H9 (cell line): ENCODE results near the gene RALGPS2. TPM values are rescaled to one million over a fixed set of nuclear protein-coding genes. Genes with fewer than 3 reads are reported as not detected.

Source experiments
- DNase-seq: peaks from one replicate; pipeline ENCODE4 v3.0.0-alpha.2; 2017
- H2AFZ ChIP-seq: one replicate; pipeline ENCODE4 v1.6.1; 2013; ENCODE audit warnings: mild to moderate bottlenecking, low read length, control low read depth, moderate library complexity
- H2AK5ac ChIP-seq: 2 replicates; pipeline ENCODE4 v1.6.1; 2013; ENCODE audit warnings: low read length, control low read depth, mixed read lengths; ENCODE audit not compliant: insufficient read length
- H2BK120ac ChIP-seq: one replicate; pipeline ENCODE4 v1.6.1; 2013; ENCODE audit warnings: low read depth, mild to moderate bottlenecking, low read length, control low read depth, inconsistent platforms; ENCODE audit not compliant: poor library complexity, severe bottlenecking
- H2BK12ac ChIP-seq: 2 replicates; pipeline ENCODE4 v1.6.1; 2013; ENCODE audit warnings: low read length, control low read depth, mixed read lengths, low read depth; ENCODE audit not compliant: insufficient read length
- H2BK15ac ChIP-seq: 2 replicates; pipeline ENCODE4 v1.6.1; 2013; ENCODE audit warnings: low read depth, low read length, control low read depth
- H2BK20ac ChIP-seq: one replicate; pipeline ENCODE4 v1.6.1; 2013; ENCODE audit warnings: low read depth, mild to moderate bottlenecking, low read length, control low read depth, inconsistent platforms; ENCODE audit not compliant: poor library complexity, severe bottlenecking
- H2BK5ac ChIP-seq: 2 replicates; pipeline ENCODE4 v1.6.1; 2013; ENCODE audit warnings: low read length, control low read depth, mixed read lengths; ENCODE audit not compliant: insufficient read length
- H3K14ac ChIP-seq: 2 replicates; pipeline ENCODE4 v1.6.1; 2013; ENCODE audit warnings: low read length, control low read depth; ENCODE audit not compliant: insufficient read depth
- H3K18ac ChIP-seq: 2 replicates; pipeline ENCODE4 v1.6.1; 2013; ENCODE audit warnings: low read depth, mild to moderate bottlenecking, mixed read lengths, low read length, control low read depth; ENCODE audit not compliant: insufficient read length
- H3K23ac ChIP-seq: 2 replicates; pipeline ENCODE4 v1.6.1; 2013; ENCODE audit warnings: low read length, control low read depth, mixed read lengths, low read depth; ENCODE audit not compliant: insufficient read length
- H3K23me2 ChIP-seq: 2 replicates; pipeline ENCODE4 v1.6.1; 2013; ENCODE audit warnings: low read depth, mild to moderate bottlenecking, mixed read lengths, low read length, control low read depth; ENCODE audit not compliant: insufficient read length, poor library complexity, severe bottlenecking
- H3K27ac ChIP-seq: 2 replicates; pipeline ENCODE4 v1.5.1; 2013; ENCODE audit warnings: low read length, control low read depth, mixed read lengths, low read depth; ENCODE audit not compliant: insufficient read length
- H3K27me3 ChIP-seq: 2 replicates; pipeline ENCODE4 v1.6.1; 2013; ENCODE audit warnings: low read length, control low read depth, inconsistent platforms; ENCODE audit not compliant: insufficient read depth
- H3K4ac ChIP-seq: 2 replicates; pipeline ENCODE4 v1.6.1; 2013; ENCODE audit warnings: low read depth, mild to moderate bottlenecking, control low read depth, inconsistent platforms, low read length, moderate library complexity
- H3K4me1 ChIP-seq: 2 replicates; pipeline ENCODE4 v1.6.1; 2013; ENCODE audit warnings: low read length, control low read depth, inconsistent platforms; ENCODE audit not compliant: insufficient read depth
- H3K4me2 ChIP-seq: 2 replicates; pipeline ENCODE4 v1.6.1; 2013; ENCODE audit warnings: low read length, control low read depth, mixed read lengths; ENCODE audit not compliant: insufficient read length, insufficient read depth
- H3K56ac ChIP-seq: 2 replicates; pipeline ENCODE4 v1.6.1; 2013; ENCODE audit warnings: low read depth, mild to moderate bottlenecking, mixed read lengths, low read length, control low read depth; ENCODE audit not compliant: insufficient read length
- H3K79me1 ChIP-seq: 2 replicates; pipeline ENCODE4 v1.6.1; 2013; ENCODE audit warnings: low read depth, mild to moderate bottlenecking, moderate library complexity, low read length, control low read depth, inconsistent platforms; ENCODE audit not compliant: insufficient read depth, poor library complexity, severe bottlenecking
- H3K79me2 ChIP-seq: 2 replicates; pipeline ENCODE4 v1.6.1; 2013; ENCODE audit warnings: low read length, control low read depth, inconsistent platforms; ENCODE audit not compliant: insufficient read depth
- H3K9ac ChIP-seq: 2 replicates; pipeline ENCODE4 v1.6.1; 2013; ENCODE audit warnings: low read length, control low read depth, mixed read lengths; ENCODE audit not compliant: insufficient read length; ENCODE audit errors: extremely low read depth
- H3K9me3 ChIP-seq: one replicate; pipeline ENCODE4 v1.6.1; 2013; ENCODE audit warnings: low read depth, low read length, inconsistent platforms; ENCODE audit not compliant: control insufficient read depth
- H3T11ph ChIP-seq: one replicate; pipeline ENCODE4 v1.6.1; 2013; ENCODE audit warnings: mild to moderate bottlenecking, low read length, control low read depth, inconsistent platforms
- H4K20me1 ChIP-seq: one replicate; pipeline ENCODE4 v1.6.1; 2013; ENCODE audit not compliant: control insufficient read depth, insufficient read length, insufficient read depth
- H4K5ac ChIP-seq: 2 replicates; pipeline ENCODE4 v1.6.1; 2013; ENCODE audit warnings: low read depth, mild to moderate bottlenecking, mixed read lengths, low read length, control low read depth; ENCODE audit not compliant: insufficient read length
- H4K8ac ChIP-seq: replicated peaks from 2 replicates; pipeline ENCODE4 v1.6.1; 2013; ENCODE audit warnings: low read length, control low read depth, mixed read lengths, low read depth; ENCODE audit not compliant: insufficient read length
- H4K91ac ChIP-seq: 2 replicates; pipeline ENCODE4 v1.6.1; 2013; ENCODE audit warnings: low read depth, mild to moderate bottlenecking, moderate library complexity, mixed read lengths, low read length, control low read depth; ENCODE audit not compliant: insufficient read length
- H3K27ac Mint-ChIP-seq, 3 experiments: 2 replicates in 2 of 3; 3 replicates in 1 of 3; pipeline ENCODE4 v1.8.0; 2020 to 2021; ENCODE audit warnings: mixed read lengths in 3 of 3, mild to moderate bottlenecking in 1 of 3, moderate library complexity in 1 of 3
- H3K27me3 Mint-ChIP-seq: 2 replicates; pipeline ENCODE4 v1.8.0; 2021; ENCODE audit warnings: low read depth, mild to moderate bottlenecking, moderate library complexity, mixed read lengths
- H3K36me3 Mint-ChIP-seq, 3 experiments: 2 replicates in 2 of 3; 3 replicates in 1 of 3; pipeline ENCODE4 v1.8.0; 2020 to 2021; ENCODE audit warnings: low read depth in 3 of 3, mixed read lengths in 3 of 3; ENCODE audit not compliant: insufficient read depth in 1 of 3
- H3K4me1 Mint-ChIP-seq, 2 experiments: 2 replicates each; pipeline ENCODE4 v1.8.0; 2020; ENCODE audit warnings: mixed read lengths in 2 of 2
- H3K4me3 Mint-ChIP-seq, 2 experiments: 2 replicates in 1 of 2; 3 replicates in 1 of 2; pipeline ENCODE4 v1.8.0; 2020 to 2021; ENCODE audit warnings: mild to moderate bottlenecking in 2 of 2, mixed read lengths in 2 of 2, moderate library complexity in 1 of 2
- H3K9me3 Mint-ChIP-seq, 2 experiments: 2 replicates in 1 of 2; 3 replicates in 1 of 2; pipeline ENCODE4 v1.8.0; 2020; ENCODE audit warnings: mild to moderate bottlenecking in 2 of 2, mixed read lengths in 2 of 2, moderate library complexity in 1 of 2
- WGBS: extraction: QIAGEN DNeasy Blood & Tissue Kit; methylation state at CpG from one replicate; pipeline ENCODE4 v1.1.7; 2013; ENCODE audit warnings: missing lambda C conversion rate, low lambda C conversion rate, mixed read lengths; ENCODE audit not compliant: insufficient read length; ENCODE audit errors: extremely low coverage; 5-methylcytosine and 5-hydroxymethylcytosine counted together
- total RNA-seq: library from RNA; stranded (reverse); gene quantifications from 2 replicates; pipeline ENCODE4 v1.2.1, GENCODE V29; 2021
- TF ChIP-seq, protein P1 (sequence below): fragments of 200-600 bp; sonication (generic); conservative IDR thresholded peaks from 3 replicates; pipeline ENCODE4 v1.8.0; 2021; ENCODE audit warnings: antibody characterized with exemption, mild to moderate bottlenecking

RALGPS2 gene
- total RNA-seq, 1 experiment from 2014 or later, result 32.6 TPM

- H2BK120ac ChIP-seq, result no peak overlapping the region
- Mint-ChIP-seq H3K4me3 (no peak overlapping the region), H3K27ac (no peak overlapping the region), H3K36me3 (no peaks in the 10 kb centered on the region), H3K27me3 (no peaks in the 10 kb centered on the region), H3K4me1 (no peaks in the 10 kb centered on the region), H3K9me3 (no peaks in the 10 kb centered on the region)
- H4K20me1 ChIP-seq, result no peaks in the 10 kb centered on the region
- no peak overlapping the region for H2BK20ac ChIP-seq
- H2BK5ac ChIP-seq, result no peak overlapping the region
- no peak overlapping the region for H3K18ac ChIP-seq
- no peaks in the 10 kb centered on the region for H3K9me3 ChIP-seq
- no peak overlapping the region for H3K23ac ChIP-seq
- H3K23me2 ChIP-seq, result no peaks in the 10 kb centered on the region
- no peak overlapping the region for H3K27ac ChIP-seq
- H3T11ph ChIP-seq, result no peak overlapping the region
- no peaks in the 10 kb centered on the region for H3K4me1 ChIP-seq
- H4K5ac ChIP-seq, result no peak overlapping the region
- H2AFZ ChIP-seq, result no peak overlapping the region
- no CpG with 5 or more reads among the region's 2 CpGs for WGBS
- H3K27me3 ChIP-seq, result no peaks in the 10 kb centered on the region
- H2BK12ac ChIP-seq, result no peak overlapping the region
- no peak overlapping the region for H4K91ac ChIP-seq
- H3K79me2 ChIP-seq, result no peaks in the 10 kb centered on the region
- H4K8ac ChIP-seq, result no peak overlapping the region
- H3K56ac ChIP-seq, result no peak overlapping the region
- no peaks in the 10 kb centered on the region for H3K79me1 ChIP-seq
- no peak for DNase-seq
- H3K9ac ChIP-seq, result no peak overlapping the region
- TF ChIP-seq, protein P1, sequence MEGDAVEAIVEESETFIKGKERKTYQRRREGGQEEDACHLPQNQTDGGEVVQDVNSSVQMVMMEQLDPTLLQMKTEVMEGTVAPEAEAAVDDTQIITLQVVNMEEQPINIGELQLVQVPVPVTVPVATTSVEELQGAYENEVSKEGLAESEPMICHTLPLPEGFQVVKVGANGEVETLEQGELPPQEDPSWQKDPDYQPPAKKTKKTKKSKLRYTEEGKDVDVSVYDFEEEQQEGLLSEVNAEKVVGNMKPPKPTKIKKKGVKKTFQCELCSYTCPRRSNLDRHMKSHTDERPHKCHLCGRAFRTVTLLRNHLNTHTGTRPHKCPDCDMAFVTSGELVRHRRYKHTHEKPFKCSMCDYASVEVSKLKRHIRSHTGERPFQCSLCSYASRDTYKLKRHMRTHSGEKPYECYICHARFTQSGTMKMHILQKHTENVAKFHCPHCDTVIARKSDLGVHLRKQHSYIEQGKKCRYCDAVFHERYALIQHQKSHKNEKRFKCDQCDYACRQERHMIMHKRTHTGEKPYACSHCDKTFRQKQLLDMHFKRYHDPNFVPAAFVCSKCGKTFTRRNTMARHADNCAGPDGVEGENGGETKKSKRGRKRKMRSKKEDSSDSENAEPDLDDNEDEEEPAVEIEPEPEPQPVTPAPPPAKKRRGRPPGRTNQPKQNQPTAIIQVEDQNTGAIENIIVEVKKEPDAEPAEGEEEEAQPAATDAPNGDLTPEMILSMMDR, result no peak
- no peak overlapping the region for H3K14ac ChIP-seq
- H3K4ac ChIP-seq, result no peak overlapping the region
- H2AK5ac ChIP-seq, result no peak overlapping the region
- H2BK15ac ChIP-seq, result no peak overlapping the region
- H3K4me2 ChIP-seq, result no peak overlapping the region
These were observed 35.3 kb upstream of the RALGPS2 start for GRCh38 chr1:178689769-178690168.
